ENCODE results near the gene CABYR. TPM values are rescaled to one million over a fixed set of nuclear protein-coding genes. Genes with fewer than 3 reads are reported as not detected.

The CABYR gene
- total RNA-seq, 1 donor from 2014 or later: 11.0 TPM

- Mint-ChIP-seq H3K9me3 (no peaks in the 10 kb centered on the region), H3K4me1 (peaks cover 17% of the 10 kb centered on the region), H3K4me3 (no peak overlapping the region), H3K27ac (ENCODE audit: unreplicated experiment) (no peak overlapping the region), H3K36me3 (ENCODE audit: low read depth) (peaks cover 3% of the 10 kb centered on the region), H3K27me3 (ENCODE audit: low read depth) (no peaks in the 10 kb centered on the region)
- no peak for TF ChIP-seq CTCF (conservative IDR thresholded peaks at IDR 0.05)
- DNase-seq (ENCODE audit: low read depth, low spot score): no peak
Measured at GRCh38 chr18:24208270-24209035, 69.6 kb downstream of the CABYR start.

- H3K36me3 Mint-ChIP-seq (ENCODE audit: low read depth): peaks cover 3% of the 10 kb centered on the region
- H3K4me3 Mint-ChIP-seq: no peak overlapping the region
- no peaks in the 10 kb centered on the region for H3K27me3 Mint-ChIP-seq (ENCODE audit: low read depth)
- H3K27ac Mint-ChIP-seq (ENCODE audit: unreplicated experiment): no peak overlapping the region
- DNase-seq (ENCODE audit: low read depth, low spot score): no peak
- no peaks in the 10 kb centered on the region for H3K9me3 Mint-ChIP-seq
- H3K4me1 Mint-ChIP-seq: peaks cover 15% of the 10 kb centered on the region
- no peak for TF ChIP-seq CTCF (conservative IDR thresholded peaks at IDR 0.05)
Measured at GRCh38 chr18:24209558-24209957, 70.7 kb downstream of the CABYR start.

Other genes starting within 250 kb of the CABYR start
- gene TTC39C, start 124.3 kb upstream of the CABYR start, total RNA-seq: 23.0 and 23.5 TPM in 2 replicates

Data from neural crest cell (in vitro differentiated cells).